Duodenal mucosa (tissue), 2 donors: ENCODE measurements around the gene NCAN.
"Not testable (repeated sequence)": the region's sequence is repeated elsewhere in the genome, so short reads cannot be mapped to it uniquely, and the experiment has no call there.

ENCODE experiments used
- H3K27ac ChIP-seq: one replicate; pipeline ENCODE4 v1.7.0; 2013; ENCODE audit warnings: low read depth, low read length
- H3K27me3 ChIP-seq, 2 donors: one replicate each; pipeline ENCODE4 v1.7.0; 2013; ENCODE audit warnings: low read length in 2 of 2, control low read depth in 1 of 2; ENCODE audit not compliant: insufficient read depth in 2 of 2, control insufficient read depth in 1 of 2
- H3K36me3 ChIP-seq, 2 donors: one replicate each; pipeline ENCODE4 v1.7.0; 2013; ENCODE audit warnings: low read length in 2 of 2, control low read depth in 1 of 2; ENCODE audit not compliant: insufficient read depth in 2 of 2, control insufficient read depth in 1 of 2
- H3K4me1 ChIP-seq, 2 donors: one replicate each; pipeline ENCODE4 v1.7.0; 2013; ENCODE audit warnings: low read length in 2 of 2, control low read depth in 1 of 2; ENCODE audit not compliant: insufficient read depth in 2 of 2, control insufficient read depth in 1 of 2
- H3K4me3 ChIP-seq, 2 donors: one replicate each; pipeline ENCODE4 v1.7.0; 2013; ENCODE audit warnings: low read length in 2 of 2, low read depth in 1 of 2
- H3K9ac ChIP-seq, 2 donors: one replicate each; pipeline ENCODE4 v1.7.0; 2013; ENCODE audit warnings: low read length in 2 of 2, low read depth in 1 of 2
- H3K9me3 ChIP-seq, 2 donors: one replicate each; pipeline ENCODE4 v1.7.0; 2013; ENCODE audit warnings: low read length in 2 of 2, control low read depth in 1 of 2; ENCODE audit not compliant: control insufficient read depth in 1 of 2

The NCAN gene

GRCh38 chr19:19173243-19173642, 38.5 kb upstream of the NCAN start:
- H3K4me3 ChIP-seq, H3K4me1 ChIP-seq, H3K9ac ChIP-seq, H3K27ac ChIP-seq, H3K27me3 ChIP-seq, H3K9me3 ChIP-seq: not testable (repeated sequence)
- H3K36me3 ChIP-seq: peaks cover 0 to 13% of the 10 kb centered on the region in 2 donors

GRCh38 chr19:19176950-19177349, 34.8 kb upstream of the NCAN start:
- Histone ChIP-seq H3K36me3 (peaks cover 8 to 41% of the 10 kb centered on the region in 2 donors), H3K27me3 (no peaks in the 10 kb centered on the region), H3K27ac (no peak overlapping the region), H3K9me3 (no peaks in the 10 kb centered on the region), H3K9ac (no peak overlapping the region), H3K4me3 (no peak overlapping the region), H3K4me1 (no peaks in the 10 kb centered on the region)

GRCh38 chr19:19179548-19180441, 32.0 kb upstream of the NCAN start:
- no peak overlapping the region for H3K4me3 ChIP-seq
- H3K9ac ChIP-seq: no peak overlapping the region
- H3K36me3 ChIP-seq: peaks cover 15 to 52% of the 10 kb centered on the region in 2 donors
- no peaks in the 10 kb centered on the region for H3K9me3 ChIP-seq
- no peak overlapping the region for H3K27ac ChIP-seq
- no peaks in the 10 kb centered on the region for H3K27me3 ChIP-seq
- H3K4me1 ChIP-seq: no peaks in the 10 kb centered on the region

- no peaks in the 10 kb centered on the region for H3K9me3 ChIP-seq
- H3K4me1 ChIP-seq: no peaks in the 10 kb centered on the region
- H3K9ac ChIP-seq: no peak overlapping the region
- H3K27ac ChIP-seq: no peak overlapping the region
- H3K36me3 ChIP-seq: peaks cover 20 to 60% of the 10 kb centered on the region in 2 donors
- no peak overlapping the region for H3K4me3 ChIP-seq
- no peaks in the 10 kb centered on the region for H3K27me3 ChIP-seq
These were observed 30.2 kb upstream of the NCAN start for GRCh38 chr19:19181488-19181998.

GRCh38 chr19:19185853-19186740, 25.7 kb upstream of the NCAN start:
- no peaks in the 10 kb centered on the region for H3K27me3 ChIP-seq
- peaks cover 0 to 2% of the 10 kb centered on the region in 2 donors for H3K9me3 ChIP-seq
- H3K9ac ChIP-seq: no peak overlapping the region
- no peak overlapping the region for H3K27ac ChIP-seq
- H3K4me1 ChIP-seq: peaks cover 0 to 15% of the 10 kb centered on the region in 2 donors
- H3K4me3 ChIP-seq: no peak overlapping the region
- peaks cover 16 to 36% of the 10 kb centered on the region in 2 donors for H3K36me3 ChIP-seq

GRCh38 chr19:19186742-19187141, 25.0 kb upstream of the NCAN start:
- H3K4me1 ChIP-seq: peaks cover 0 to 19% of the 10 kb centered on the region in 2 donors
- H3K9me3 ChIP-seq: peaks cover 0 to 2% of the 10 kb centered on the region in 2 donors
- peaks cover 16 to 29% of the 10 kb centered on the region in 2 donors for H3K36me3 ChIP-seq
- H3K4me3 ChIP-seq: no peak overlapping the region
- H3K9ac ChIP-seq: no peak overlapping the region
- H3K27ac ChIP-seq: no peak overlapping the region
- no peaks in the 10 kb centered on the region for H3K27me3 ChIP-seq

GRCh38 chr19:19191768-19192077, 20.0 kb upstream of the NCAN start:
- peaks cover 3 to 4% of the 10 kb centered on the region in 2 donors for H3K36me3 ChIP-seq
- peaks cover 0 to 2% of the 10 kb centered on the region in 2 donors for H3K9me3 ChIP-seq
- no peaks in the 10 kb centered on the region for H3K27me3 ChIP-seq
- H3K4me1 ChIP-seq: peaks cover 5 to 28% of the 10 kb centered on the region in 2 donors
- H3K9ac ChIP-seq: peak overlapping the region; percentile 100
- peak overlapping the region; percentile 100 for H3K27ac ChIP-seq
- peak overlapping the region; percentile 79 to 98 for H3K4me3 ChIP-seq

GRCh38 chr19:19192078-19192882, 19.5 kb upstream of the NCAN start, which contains the start of the genes BORCS8 and RFXANK:
TSS of gene BORCS8 (minus strand) at chr19:19192152. CDS start at chr19:19192117, 35 bp downstream.
TSS of gene RFXANK (plus strand) at chr19:19192258. CDS start at chr19:19193947, 1,689 bp downstream.
- Histone ChIP-seq H3K9me3 (no peaks in the 10 kb centered on the region), H3K27ac (peak within 1 kb of the TSS; percentile 100), H3K27me3 (no peaks in the 10 kb centered on the region), H3K36me3 (peaks cover 0 to 6% of the 10 kb centered on the region in 2 donors), H3K4me1 (peaks cover 5 to 28% of the 10 kb centered on the region in 2 donors), H3K4me3 (peak within 1 kb of the TSS; percentile 79 to 98), H3K9ac (peak within 1 kb of the TSS; percentile 100)

- H3K9me3 ChIP-seq: no peaks in the 10 kb centered on the region
- peak overlapping the region; percentile 73 to 100 for H3K9ac ChIP-seq
- peaks cover 5 to 28% of the 10 kb centered on the region in 2 donors for H3K4me1 ChIP-seq
- H3K36me3 ChIP-seq: peaks cover 0 to 7% of the 10 kb centered on the region in 2 donors
- peak overlapping the region; percentile 79 to 91 for H3K4me3 ChIP-seq
- H3K27ac ChIP-seq: peak overlapping the region; percentile 100
- H3K27me3 ChIP-seq: no peaks in the 10 kb centered on the region
These were observed 18.8 kb upstream of the NCAN start for GRCh38 chr19:19192910-19193423.
